Measurements from ENCODE around the gene PPP1R7. TPM values are rescaled to one million over a fixed set of nuclear protein-coding genes. Genes with fewer than 3 reads are reported as not detected.

Gene PPP1R7
- polyA plus RNA-seq, 1 of the 3 experiments (the other 2 are of a cell fraction): 56.9 TPM

DNA sequence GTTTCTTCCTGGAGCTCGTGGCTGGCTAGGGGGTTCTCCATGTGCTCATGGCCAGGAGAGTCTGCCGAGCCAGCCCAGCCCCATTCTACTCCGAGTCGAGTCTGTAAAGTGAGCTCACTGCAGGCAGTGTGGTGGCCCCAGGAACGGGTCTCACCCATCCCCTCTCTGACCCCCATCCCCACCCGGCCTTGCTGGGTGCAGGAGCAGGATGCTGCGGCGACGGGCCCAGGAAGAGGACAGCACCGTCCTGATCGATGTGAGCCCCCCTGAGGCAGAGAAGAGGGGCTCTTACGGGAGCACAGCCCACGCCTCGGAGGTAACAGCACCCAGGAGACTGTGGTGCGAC is 39.6 kb downstream of the PPP1R7 start:
- H3F3A ChIP-seq (replicated peaks; ENCODE audit: insufficient read depth): no peaks in the 10 kb centered on the region
- H3K79me2 ChIP-seq (ENCODE audit: insufficient read depth): no peaks in the 10 kb centered on the region
- no peaks in the 10 kb centered on the region for H3K4me1 ChIP-seq (ENCODE audit: control insufficient read depth in 1 of 2, insufficient read depth in 2 of 2, low read depth in 1 of 2, low read length in 1 of 2)
- ChIA-PET CTCF (no interaction called here), POLR2A (no interaction called here)
- WGBS (ENCODE audit: low lambda C conversion rate): 75% methylated on average over 10 of the region's 15 CpGs
- no peaks in the 10 kb centered on the region for H3K9me3 ChIP-seq
- H2AFZ ChIP-seq (ENCODE audit: low read depth): no peak overlapping the region
- H3K27me3 ChIP-seq (ENCODE audit: insufficient read depth): no peaks in the 10 kb centered on the region
- H3K9ac ChIP-seq: no peak overlapping the region
- H3K36me3 ChIP-seq (replicated peaks in 1 of 2; ENCODE audit: control insufficient read depth in 1 of 2, insufficient read depth in 2 of 2, low read length in 1 of 2): no peaks in the 10 kb centered on the region
- no peak overlapping the region for H3K4me2 ChIP-seq
- no peak for TF ChIP-seq MXI1 (IDR thresholded peaks at IDR 0.05; ENCODE audit: low read depth, low read length)
- no peak for TF ChIP-seq TCF12 (IDR thresholded peaks at IDR 0.05)
- TF ChIP-seq, protein P1, sequence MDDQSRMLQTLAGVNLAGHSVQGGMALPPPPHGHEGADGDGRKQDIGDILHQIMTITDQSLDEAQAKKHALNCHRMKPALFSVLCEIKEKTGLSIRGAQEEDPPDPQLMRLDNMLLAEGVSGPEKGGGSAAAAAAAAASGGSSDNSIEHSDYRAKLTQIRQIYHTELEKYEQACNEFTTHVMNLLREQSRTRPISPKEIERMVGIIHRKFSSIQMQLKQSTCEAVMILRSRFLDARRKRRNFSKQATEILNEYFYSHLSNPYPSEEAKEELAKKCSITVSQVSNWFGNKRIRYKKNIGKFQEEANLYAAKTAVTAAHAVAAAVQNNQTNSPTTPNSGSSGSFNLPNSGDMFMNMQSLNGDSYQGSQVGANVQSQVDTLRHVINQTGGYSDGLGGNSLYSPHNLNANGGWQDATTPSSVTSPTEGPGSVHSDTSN (IDR thresholded peaks at IDR 0.05): no peak
- no peak for TF ChIP-seq EZH2phosphoT487 (IDR thresholded peaks at IDR 0.05; ENCODE audit: borderline replicate concordance, low read depth)
- TF ChIP-seq FOXM1 (IDR thresholded peaks at IDR 0.05; ENCODE audit: low read depth): no peak
- no peak for TF ChIP-seq GATA2 (CRISPR knock-in tag; IDR thresholded peaks at IDR 0.05)
- TF ChIP-seq JUND (IDR thresholded peaks at IDR 0.05): no peak
- no peak for TF ChIP-seq NRF1 (IDR thresholded peaks at IDR 0.05; ENCODE audit: low read depth, low read length)
- no peak for TF ChIP-seq ELF1 (IDR thresholded peaks at IDR 0.05)
- TF ChIP-seq RXRA (IDR thresholded peaks at IDR 0.05; ENCODE audit: borderline replicate concordance, low read depth): no peak
- TF ChIP-seq TEAD4 (IDR thresholded peaks at IDR 0.05; ENCODE audit: borderline replicate concordance, insufficient read depth): no peak
- TF ChIP-seq, protein P2, sequence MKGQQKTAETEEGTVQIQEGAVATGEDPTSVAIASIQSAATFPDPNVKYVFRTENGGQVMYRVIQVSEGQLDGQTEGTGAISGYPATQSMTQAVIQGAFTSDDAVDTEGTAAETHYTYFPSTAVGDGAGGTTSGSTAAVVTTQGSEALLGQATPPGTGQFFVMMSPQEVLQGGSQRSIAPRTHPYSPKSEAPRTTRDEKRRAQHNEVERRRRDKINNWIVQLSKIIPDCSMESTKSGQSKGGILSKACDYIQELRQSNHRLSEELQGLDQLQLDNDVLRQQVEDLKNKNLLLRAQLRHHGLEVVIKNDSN (IDR thresholded peaks at IDR 0.05; ENCODE audit: borderline replicate concordance, low read depth): no peak
- TF ChIP-seq NFIC (IDR thresholded peaks at IDR 0.05; ENCODE audit: borderline replicate concordance): no peak
- TF ChIP-seq RCOR1 (IDR thresholded peaks at IDR 0.05; ENCODE audit: low read length): no peak
- no peak for TF ChIP-seq FOXJ3 (CRISPR knock-in tag; IDR thresholded peaks at IDR 0.05)
- no peak for DNase-seq
- H3K9me2 ChIP-seq: no peaks in the 10 kb centered on the region
- no peak overlapping the region for H3K27ac ChIP-seq (ENCODE audit: low read depth in 2 of 2, low read length in 1 of 2)
- H4K20me1 ChIP-seq (ENCODE audit: insufficient read depth): no peaks in the 10 kb centered on the region
- no peak overlapping the region for H3K4me3 ChIP-seq (ENCODE audit: low read depth in 2 of 2, low read length in 1 of 2)

DNA sequence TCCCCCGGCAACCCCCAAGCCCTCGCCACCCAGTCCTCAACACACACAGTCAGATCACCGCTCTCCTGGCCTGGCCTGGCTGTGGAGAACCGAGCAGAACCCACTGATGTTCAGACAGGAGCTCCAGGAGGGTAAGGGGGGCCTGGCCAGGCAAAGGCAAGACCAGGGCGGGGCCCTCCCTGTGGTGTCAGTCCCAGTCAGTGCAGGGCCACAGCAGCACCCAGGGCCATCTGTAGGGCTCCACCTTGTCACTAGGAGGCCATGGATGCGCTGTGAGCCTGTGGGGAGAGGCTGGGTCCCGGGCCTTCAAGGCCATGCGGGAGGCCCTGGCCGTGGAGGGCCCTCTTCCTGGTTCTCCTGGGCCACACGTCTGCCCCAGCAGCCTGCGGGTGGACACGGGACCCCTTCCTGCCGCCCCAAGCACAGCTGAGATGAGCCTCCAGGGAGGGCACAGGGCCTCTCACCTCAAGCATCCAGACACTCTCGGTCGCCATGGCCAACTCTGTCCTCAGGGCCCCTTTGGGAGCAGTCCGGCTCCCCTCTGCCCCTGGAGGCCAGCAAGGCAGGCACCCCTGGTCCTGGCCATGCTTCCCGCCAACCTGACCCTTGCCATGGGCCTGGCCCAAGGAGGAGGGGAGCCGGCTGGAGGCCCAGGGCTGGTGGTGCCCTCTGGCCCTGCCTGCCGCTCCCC is 40.2 kb downstream of the PPP1R7 start:
- no peak overlapping the region for H3K4me3 ChIP-seq (ENCODE audit: low read depth in 2 of 2, low read length in 1 of 2)
- H3K9me3 ChIP-seq: no peaks in the 10 kb centered on the region
- H2AFZ ChIP-seq (ENCODE audit: low read depth): no peak overlapping the region
- H4K20me1 ChIP-seq (ENCODE audit: insufficient read depth): no peaks in the 10 kb centered on the region
- no peak overlapping the region for H3K4me2 ChIP-seq
- CTCF ChIA-PET: no interaction called here
- no peaks in the 10 kb centered on the region for H3K27me3 ChIP-seq (ENCODE audit: insufficient read depth)
- no peaks in the 10 kb centered on the region for H3K36me3 ChIP-seq (replicated peaks in 1 of 2; ENCODE audit: control insufficient read depth in 1 of 2, insufficient read depth in 2 of 2, low read length in 1 of 2)
- no peaks in the 10 kb centered on the region for H3K79me2 ChIP-seq (ENCODE audit: insufficient read depth)
- no peaks in the 10 kb centered on the region for H3K9me2 ChIP-seq
- H3K27ac ChIP-seq (ENCODE audit: low read depth in 2 of 2, low read length in 1 of 2): no peak overlapping the region
- H3K4me1 ChIP-seq (ENCODE audit: control insufficient read depth in 1 of 2, insufficient read depth in 2 of 2, low read depth in 1 of 2, low read length in 1 of 2): no peaks in the 10 kb centered on the region
- DNase-seq: peak; percentile 29
- no peak overlapping the region for H3K9ac ChIP-seq
- POLR2A ChIA-PET: no interaction called here
- WGBS (ENCODE audit: low lambda C conversion rate): 89% methylated on average over 3 of the region's 19 CpGs
- H3F3A ChIP-seq (replicated peaks; ENCODE audit: insufficient read depth): no peaks in the 10 kb centered on the region
- TF ChIP-seq EP300 (IDR thresholded peaks at IDR 0.05; ENCODE audit: borderline replicate concordance in 1 of 2, low read depth in 1 of 2, low read length in 1 of 2) (no peak), CHD2 (IDR thresholded peaks at IDR 0.05; ENCODE audit: low read length, partially characterized antibody) (no peak), SMC3 (IDR thresholded peaks at IDR 0.05; ENCODE audit: low read depth, low read length) (no peak), NRF1 (IDR thresholded peaks at IDR 0.05; ENCODE audit: low read depth, low read length) (no peak), RXRA (IDR thresholded peaks at IDR 0.05; ENCODE audit: borderline replicate concordance, low read depth) (no peak), FOXJ3 (CRISPR knock-in tag; IDR thresholded peaks at IDR 0.05) (no peak), MEF2A (IDR thresholded peaks at IDR 0.05; ENCODE audit: borderline replicate concordance, low read depth) (no peak), FOXM1 (IDR thresholded peaks at IDR 0.05; ENCODE audit: low read depth) (no peak), FOSL2 (IDR thresholded peaks at IDR 0.05; ENCODE audit: borderline replicate concordance, low read depth) (no peak), GABPA (IDR thresholded peaks at IDR 0.05; ENCODE audit: low read depth) (no peak), TCF12 (IDR thresholded peaks at IDR 0.05) (no peak), RAD21 (IDR thresholded peaks at IDR 0.05; ENCODE audit: low read length) (no peak)
- TF ChIP-seq, protein P3, sequence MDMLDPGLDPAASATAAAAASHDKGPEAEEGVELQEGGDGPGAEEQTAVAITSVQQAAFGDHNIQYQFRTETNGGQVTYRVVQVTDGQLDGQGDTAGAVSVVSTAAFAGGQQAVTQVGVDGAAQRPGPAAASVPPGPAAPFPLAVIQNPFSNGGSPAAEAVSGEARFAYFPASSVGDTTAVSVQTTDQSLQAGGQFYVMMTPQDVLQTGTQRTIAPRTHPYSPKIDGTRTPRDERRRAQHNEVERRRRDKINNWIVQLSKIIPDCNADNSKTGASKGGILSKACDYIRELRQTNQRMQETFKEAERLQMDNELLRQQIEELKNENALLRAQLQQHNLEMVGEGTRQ (IDR thresholded peaks at IDR 0.05; ENCODE audit: borderline replicate concordance, low read depth, low read length): no peak
- TF ChIP-seq, protein P2 (IDR thresholded peaks at IDR 0.05; ENCODE audit: borderline replicate concordance, low read depth): no peak
